ENCODE data around the gene FAM20A. TPM values are rescaled to one million over a fixed set of nuclear protein-coding genes. Genes with fewer than 3 reads are reported as not detected.

FAM20A gene
- total and polyA plus RNA-seq, 2 of the 8 experiments (the other 6 are each of a cell fraction or from before 2014, with no cell fraction given), result 3.6 to 11.9 TPM

DNA sequence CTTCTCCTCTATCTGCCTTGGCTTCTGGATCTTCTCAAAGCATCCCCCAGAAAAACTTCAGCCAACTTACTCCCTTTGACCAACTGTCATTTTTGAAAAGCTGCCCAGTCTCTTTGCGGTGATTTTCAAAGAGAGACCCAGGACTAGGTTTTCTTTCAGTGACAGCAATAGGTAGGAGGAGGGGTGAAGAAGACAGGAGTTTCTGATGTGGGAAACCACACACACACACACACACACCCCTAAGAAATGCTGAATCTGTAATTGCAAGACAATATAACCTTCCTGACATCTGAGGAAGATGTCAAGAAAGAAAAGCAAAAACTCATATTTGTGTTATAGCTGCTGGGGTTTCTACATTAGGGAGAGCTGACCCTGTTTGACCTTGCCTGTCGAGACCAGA lies 5.2 kb downstream of the FAM20A start (continued):
- TF ChIP-seq, protein P1, sequence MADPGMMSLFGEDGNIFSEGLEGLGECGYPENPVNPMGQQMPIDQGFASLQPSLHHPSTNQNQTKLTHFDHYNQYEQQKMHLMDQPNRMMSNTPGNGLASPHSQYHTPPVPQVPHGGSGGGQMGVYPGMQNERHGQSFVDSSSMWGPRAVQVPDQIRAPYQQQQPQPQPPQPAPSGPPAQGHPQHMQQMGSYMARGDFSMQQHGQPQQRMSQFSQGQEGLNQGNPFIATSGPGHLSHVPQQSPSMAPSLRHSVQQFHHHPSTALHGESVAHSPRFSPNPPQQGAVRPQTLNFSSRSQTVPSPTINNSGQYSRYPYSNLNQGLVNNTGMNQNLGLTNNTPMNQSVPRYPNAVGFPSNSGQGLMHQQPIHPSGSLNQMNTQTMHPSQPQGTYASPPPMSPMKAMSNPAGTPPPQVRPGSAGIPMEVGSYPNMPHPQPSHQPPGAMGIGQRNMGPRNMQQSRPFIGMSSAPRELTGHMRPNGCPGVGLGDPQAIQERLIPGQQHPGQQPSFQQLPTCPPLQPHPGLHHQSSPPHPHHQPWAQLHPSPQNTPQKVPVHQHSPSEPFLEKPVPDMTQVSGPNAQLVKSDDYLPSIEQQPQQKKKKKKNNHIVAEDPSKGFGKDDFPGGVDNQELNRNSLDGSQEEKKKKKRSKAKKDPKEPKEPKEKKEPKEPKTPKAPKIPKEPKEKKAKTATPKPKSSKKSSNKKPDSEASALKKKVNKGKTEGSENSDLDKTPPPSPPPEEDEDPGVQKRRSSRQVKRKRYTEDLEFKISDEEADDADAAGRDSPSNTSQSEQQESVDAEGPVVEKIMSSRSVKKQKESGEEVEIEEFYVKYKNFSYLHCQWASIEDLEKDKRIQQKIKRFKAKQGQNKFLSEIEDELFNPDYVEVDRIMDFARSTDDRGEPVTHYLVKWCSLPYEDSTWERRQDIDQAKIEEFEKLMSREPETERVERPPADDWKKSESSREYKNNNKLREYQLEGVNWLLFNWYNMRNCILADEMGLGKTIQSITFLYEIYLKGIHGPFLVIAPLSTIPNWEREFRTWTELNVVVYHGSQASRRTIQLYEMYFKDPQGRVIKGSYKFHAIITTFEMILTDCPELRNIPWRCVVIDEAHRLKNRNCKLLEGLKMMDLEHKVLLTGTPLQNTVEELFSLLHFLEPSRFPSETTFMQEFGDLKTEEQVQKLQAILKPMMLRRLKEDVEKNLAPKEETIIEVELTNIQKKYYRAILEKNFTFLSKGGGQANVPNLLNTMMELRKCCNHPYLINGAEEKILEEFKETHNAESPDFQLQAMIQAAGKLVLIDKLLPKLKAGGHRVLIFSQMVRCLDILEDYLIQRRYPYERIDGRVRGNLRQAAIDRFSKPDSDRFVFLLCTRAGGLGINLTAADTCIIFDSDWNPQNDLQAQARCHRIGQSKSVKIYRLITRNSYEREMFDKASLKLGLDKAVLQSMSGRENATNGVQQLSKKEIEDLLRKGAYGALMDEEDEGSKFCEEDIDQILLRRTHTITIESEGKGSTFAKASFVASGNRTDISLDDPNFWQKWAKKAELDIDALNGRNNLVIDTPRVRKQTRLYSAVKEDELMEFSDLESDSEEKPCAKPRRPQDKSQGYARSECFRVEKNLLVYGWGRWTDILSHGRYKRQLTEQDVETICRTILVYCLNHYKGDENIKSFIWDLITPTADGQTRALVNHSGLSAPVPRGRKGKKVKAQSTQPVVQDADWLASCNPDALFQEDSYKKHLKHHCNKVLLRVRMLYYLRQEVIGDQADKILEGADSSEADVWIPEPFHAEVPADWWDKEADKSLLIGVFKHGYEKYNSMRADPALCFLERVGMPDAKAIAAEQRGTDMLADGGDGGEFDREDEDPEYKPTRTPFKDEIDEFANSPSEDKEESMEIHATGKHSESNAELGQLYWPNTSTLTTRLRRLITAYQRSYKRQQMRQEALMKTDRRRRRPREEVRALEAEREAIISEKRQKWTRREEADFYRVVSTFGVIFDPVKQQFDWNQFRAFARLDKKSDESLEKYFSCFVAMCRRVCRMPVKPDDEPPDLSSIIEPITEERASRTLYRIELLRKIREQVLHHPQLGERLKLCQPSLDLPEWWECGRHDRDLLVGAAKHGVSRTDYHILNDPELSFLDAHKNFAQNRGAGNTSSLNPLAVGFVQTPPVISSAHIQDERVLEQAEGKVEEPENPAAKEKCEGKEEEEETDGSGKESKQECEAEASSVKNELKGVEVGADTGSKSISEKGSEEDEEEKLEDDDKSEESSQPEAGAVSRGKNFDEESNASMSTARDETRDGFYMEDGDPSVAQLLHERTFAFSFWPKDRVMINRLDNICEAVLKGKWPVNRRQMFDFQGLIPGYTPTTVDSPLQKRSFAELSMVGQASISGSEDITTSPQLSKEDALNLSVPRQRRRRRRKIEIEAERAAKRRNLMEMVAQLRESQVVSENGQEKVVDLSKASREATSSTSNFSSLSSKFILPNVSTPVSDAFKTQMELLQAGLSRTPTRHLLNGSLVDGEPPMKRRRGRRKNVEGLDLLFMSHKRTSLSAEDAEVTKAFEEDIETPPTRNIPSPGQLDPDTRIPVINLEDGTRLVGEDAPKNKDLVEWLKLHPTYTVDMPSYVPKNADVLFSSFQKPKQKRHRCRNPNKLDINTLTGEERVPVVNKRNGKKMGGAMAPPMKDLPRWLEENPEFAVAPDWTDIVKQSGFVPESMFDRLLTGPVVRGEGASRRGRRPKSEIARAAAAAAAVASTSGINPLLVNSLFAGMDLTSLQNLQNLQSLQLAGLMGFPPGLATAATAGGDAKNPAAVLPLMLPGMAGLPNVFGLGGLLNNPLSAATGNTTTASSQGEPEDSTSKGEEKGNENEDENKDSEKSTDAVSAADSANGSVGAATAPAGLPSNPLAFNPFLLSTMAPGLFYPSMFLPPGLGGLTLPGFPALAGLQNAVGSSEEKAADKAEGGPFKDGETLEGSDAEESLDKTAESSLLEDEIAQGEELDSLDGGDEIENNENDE (IDR thresholded peaks at IDR 0.05; ENCODE audit: insufficient replicate concordance, low read length), result no peak
- TF ChIP-seq CBX5 (IDR thresholded peaks at IDR 0.05; ENCODE audit: low read depth, low read length) (no peak), TAF7 (optimal IDR thresholded peaks at IDR 0.05; ENCODE audit: borderline replicate concordance, low read depth, low read length) (no peak), BRCA1 (IDR thresholded peaks at IDR 0.05; ENCODE audit: low read depth, low read length) (no peak), RBBP5 (IDR thresholded peaks at IDR 0.05; ENCODE audit: borderline replicate concordance, low read depth, low read length) (no peak), TCF12 (IDR thresholded peaks at IDR 0.05; ENCODE audit: low read depth, low read length) (no peak)
- TF ChIP-seq, protein P2, sequence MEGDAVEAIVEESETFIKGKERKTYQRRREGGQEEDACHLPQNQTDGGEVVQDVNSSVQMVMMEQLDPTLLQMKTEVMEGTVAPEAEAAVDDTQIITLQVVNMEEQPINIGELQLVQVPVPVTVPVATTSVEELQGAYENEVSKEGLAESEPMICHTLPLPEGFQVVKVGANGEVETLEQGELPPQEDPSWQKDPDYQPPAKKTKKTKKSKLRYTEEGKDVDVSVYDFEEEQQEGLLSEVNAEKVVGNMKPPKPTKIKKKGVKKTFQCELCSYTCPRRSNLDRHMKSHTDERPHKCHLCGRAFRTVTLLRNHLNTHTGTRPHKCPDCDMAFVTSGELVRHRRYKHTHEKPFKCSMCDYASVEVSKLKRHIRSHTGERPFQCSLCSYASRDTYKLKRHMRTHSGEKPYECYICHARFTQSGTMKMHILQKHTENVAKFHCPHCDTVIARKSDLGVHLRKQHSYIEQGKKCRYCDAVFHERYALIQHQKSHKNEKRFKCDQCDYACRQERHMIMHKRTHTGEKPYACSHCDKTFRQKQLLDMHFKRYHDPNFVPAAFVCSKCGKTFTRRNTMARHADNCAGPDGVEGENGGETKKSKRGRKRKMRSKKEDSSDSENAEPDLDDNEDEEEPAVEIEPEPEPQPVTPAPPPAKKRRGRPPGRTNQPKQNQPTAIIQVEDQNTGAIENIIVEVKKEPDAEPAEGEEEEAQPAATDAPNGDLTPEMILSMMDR (IDR thresholded peaks at IDR 0.05; ENCODE audit: control extremely low read depth in 1 of 3, insufficient read depth in 1 of 3, low read depth in 1 of 3, low read length in 3 of 3), result no peak
